Sigmoid colon (tissue), 7 donors: Measurements from ENCODE around the gene PDE6B. TPM values are rescaled to one million over a fixed set of nuclear protein-coding genes. Genes with fewer than 3 reads are reported as not detected.

Experiments
- DNase-seq: peaks from one replicate; pipeline ENCODE4 v3.0.0-alpha.2; 2019
- H3K27ac ChIP-seq, 4 donors: fragments of 200-600 bp; sonication (generic); one replicate each; pipeline ENCODE4 v1.5.1; 2016 to 2019; ENCODE audit warnings: mild to moderate bottlenecking in 1 of 4
- H3K27me3 ChIP-seq, 3 donors: fragments of 200-600 bp; sonication (generic); one replicate each; pipeline ENCODE4 v1.5.1; 2019; ENCODE audit warnings: mild to moderate bottlenecking in 1 of 3
- H3K36me3 ChIP-seq, 4 donors: fragments of 200-600 bp; sonication (generic); one replicate each; pipeline ENCODE4 v1.5.1; 2016 to 2019
- H3K4me1 ChIP-seq, 4 donors: fragments of 200-600 bp; sonication (generic); one replicate each; pipeline ENCODE4 v1.5.1; 2017 to 2019
- H3K4me3 ChIP-seq, 4 donors: fragments of 200-600 bp; sonication (generic); one replicate each; pipeline ENCODE4 v1.5.1; 2017 to 2019; ENCODE audit warnings: mild to moderate bottlenecking in 2 of 4, moderate library complexity in 1 of 4
- H3K9me3 ChIP-seq, 4 donors: fragments of 200-600 bp in 3 of 4; sonication (generic) in 3 of 4; one replicate each; pipeline versions ENCODE4 v1.5.1 to v1.6.1; 2013 to 2019
- EP300 ChIP-seq, 4 donors: sonication (generic); formaldehyde crosslinking; IDR thresholded peaks; one replicate each; pipeline ENCODE4 v1.6.1; 2017; ENCODE audit warnings: antibody characterized with exemption in 4 of 4
- POLR2A ChIP-seq, 2 donors: fragments of 450-650 bp; IDR thresholded peaks; one replicate each; pipeline ENCODE4 v1.6.1; 2016; ENCODE audit warnings: antibody characterized with exemption in 2 of 2, mild to moderate bottlenecking in 2 of 2, moderate library complexity in 2 of 2
- POLR2AphosphoS5 ChIP-seq, 4 donors: sonication (generic); formaldehyde crosslinking; IDR thresholded peaks; one replicate each; pipeline ENCODE4 v1.6.1; 2017; ENCODE audit warnings: antibody characterized with exemption in 4 of 4
- WGBS, 2 donors: extraction: QIAGEN DNeasy Blood & Tissue Kit; methylation state at CpG; one replicate each; pipeline ENCODE4 v1.1.7; 2013; 5-methylcytosine and 5-hydroxymethylcytosine counted together
- intact Hi-C: fragments of 100-400 bp; cut with DNase I; formaldehyde crosslinking; loops from one replicate; pipeline ENCODE4 v1.15.1; 2023
- polyA plus RNA-seq, 3 donors: library from polyadenylated mRNA; stranded (reverse); fragments of 200-250 nt; gene quantifications; one replicate each; pipeline ENCODE4 v1.2.3, GENCODE V29; 2013
- total RNA-seq, 4 donors: library from RNA; depleted of rRNA; stranded (reverse); fragments of >200 nt; gene quantifications; one replicate each; pipeline ENCODE4 v1.1.0, GENCODE V29; 2016
- TF ChIP-seq, protein P1 (sequence below), 4 experiments: fragments of 450-650 bp in 3 of 4; fragments of 200-600 bp in 1 of 4; IDR thresholded peaks; one replicate each; pipeline ENCODE4 v1.5.1; 2016 to 2019; ENCODE audit warnings: antibody characterized with exemption in 4 of 4, mild to moderate bottlenecking in 3 of 4, moderate library complexity in 2 of 4
- donor health status: healthy with polysubstance abuse.
- donor health status: Bipolar disorder and iron deficiency.
- donor health status: healthy.

The PDE6B gene
- total and polyA plus RNA-seq, 7 donors = under 0.01 to 5.4 (median 1.5) TPM; not detected in 1

DNA sequence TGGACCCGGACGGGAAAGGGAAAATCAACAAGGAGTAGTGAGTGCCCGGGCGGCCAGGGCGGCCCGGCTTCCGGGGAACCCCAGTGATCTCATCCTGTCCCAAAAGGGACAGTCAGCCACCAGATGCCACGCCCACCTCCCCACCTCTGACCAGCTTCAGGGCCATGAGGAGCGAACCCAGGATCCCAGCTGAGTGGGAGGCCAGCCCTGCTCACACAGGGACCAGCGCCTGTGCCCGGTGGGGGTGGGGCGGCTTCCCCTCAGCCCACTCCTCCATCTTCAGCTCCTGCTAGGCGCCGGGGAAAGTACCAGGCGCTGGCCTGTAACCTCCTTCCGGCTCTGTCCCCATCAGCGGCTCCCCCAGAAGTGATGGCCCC lies 55.2 kb downstream of the PDE6B start:
- peaks cover 8 to 55% (median 33%) of the 10 kb centered on the region in 3 donors for H3K27me3 ChIP-seq
- TF ChIP-seq POLR2AphosphoS5 (IDR thresholded peaks at IDR 0.05) (no peak), POLR2A (IDR thresholded peaks at IDR 0.05) (no peak), EP300 (IDR thresholded peaks at IDR 0.05) (no peak)
- TF ChIP-seq, protein P1, sequence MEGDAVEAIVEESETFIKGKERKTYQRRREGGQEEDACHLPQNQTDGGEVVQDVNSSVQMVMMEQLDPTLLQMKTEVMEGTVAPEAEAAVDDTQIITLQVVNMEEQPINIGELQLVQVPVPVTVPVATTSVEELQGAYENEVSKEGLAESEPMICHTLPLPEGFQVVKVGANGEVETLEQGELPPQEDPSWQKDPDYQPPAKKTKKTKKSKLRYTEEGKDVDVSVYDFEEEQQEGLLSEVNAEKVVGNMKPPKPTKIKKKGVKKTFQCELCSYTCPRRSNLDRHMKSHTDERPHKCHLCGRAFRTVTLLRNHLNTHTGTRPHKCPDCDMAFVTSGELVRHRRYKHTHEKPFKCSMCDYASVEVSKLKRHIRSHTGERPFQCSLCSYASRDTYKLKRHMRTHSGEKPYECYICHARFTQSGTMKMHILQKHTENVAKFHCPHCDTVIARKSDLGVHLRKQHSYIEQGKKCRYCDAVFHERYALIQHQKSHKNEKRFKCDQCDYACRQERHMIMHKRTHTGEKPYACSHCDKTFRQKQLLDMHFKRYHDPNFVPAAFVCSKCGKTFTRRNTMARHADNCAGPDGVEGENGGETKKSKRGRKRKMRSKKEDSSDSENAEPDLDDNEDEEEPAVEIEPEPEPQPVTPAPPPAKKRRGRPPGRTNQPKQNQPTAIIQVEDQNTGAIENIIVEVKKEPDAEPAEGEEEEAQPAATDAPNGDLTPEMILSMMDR (IDR thresholded peaks at IDR 0.05) = no peak
- peak; percentile 71 for DNase-seq
- H3K36me3 ChIP-seq = no peaks in the 10 kb centered on the region
- intact Hi-C loops = no loop called here
- WGBS, 2 donors = 72 to 82% methylated on average over 17 of the region's 17 CpGs
- no peaks in the 10 kb centered on the region for H3K9me3 ChIP-seq
- peaks cover 0 to 25% (median 11%) of the 10 kb centered on the region in 4 donors for H3K4me1 ChIP-seq
- H3K4me3 ChIP-seq = peak overlapping the region in 3 of 4 donors; percentile 35 to 56 (median 52)
- peak overlapping the region in 2 of 4 donors; percentile 35 to 47 for H3K27ac ChIP-seq

DNA sequence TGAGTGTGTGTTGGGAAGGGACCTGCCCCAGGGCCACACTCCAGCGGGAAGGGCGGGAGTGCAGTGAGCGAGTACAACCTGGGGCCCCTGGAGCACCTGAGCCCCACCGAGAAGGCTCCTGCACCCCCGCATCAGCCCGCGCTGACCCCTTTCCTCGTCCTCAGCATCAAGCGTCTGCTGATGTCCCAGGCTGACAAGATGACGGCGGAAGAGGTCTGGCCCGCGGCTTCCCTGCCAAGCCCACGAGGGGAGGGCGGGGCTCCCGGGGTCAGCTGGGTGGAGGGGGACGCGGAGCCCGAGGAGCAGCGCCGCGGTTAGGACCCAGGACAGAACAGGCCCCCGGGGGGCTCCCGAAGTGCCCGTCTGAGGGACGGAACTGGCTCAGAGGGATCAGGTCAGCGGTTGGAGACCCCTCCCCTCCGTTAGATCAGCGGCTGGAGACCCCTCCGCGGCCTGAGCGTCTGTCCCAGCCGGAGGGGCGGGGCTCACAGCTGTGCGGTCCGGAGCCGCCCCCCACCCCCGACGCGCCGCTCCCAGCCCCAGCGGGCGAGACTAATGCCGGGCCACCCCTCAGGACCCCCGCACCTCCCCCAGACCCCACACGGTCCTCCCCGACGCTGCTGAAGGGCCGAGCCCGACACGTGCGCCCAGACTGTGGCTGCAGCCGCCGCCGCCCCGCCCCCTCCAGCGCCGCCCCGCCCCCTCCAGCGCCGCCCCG lies 55.7 kb downstream of the PDE6B start:
- H3K27me3 ChIP-seq = peaks cover 8 to 55% (median 33%) of the 10 kb centered on the region in 3 donors
- DNase-seq = peak; percentile 89
- H3K4me3 ChIP-seq = peak overlapping the region; percentile 35 to 56 (median 44)
- TF ChIP-seq POLR2A (IDR thresholded peaks at IDR 0.05) = no peak
- no peak for TF ChIP-seq POLR2AphosphoS5 (IDR thresholded peaks at IDR 0.05)
- TF ChIP-seq, protein P1 (IDR thresholded peaks at IDR 0.05) = no peak
- no peak for TF ChIP-seq EP300 (IDR thresholded peaks at IDR 0.05)
- intact Hi-C loops = no loop called here
- peaks cover 0 to 20% (median 9%) of the 10 kb centered on the region in 4 donors for H3K4me1 ChIP-seq
- peak overlapping the region in 2 of 4 donors; percentile 35 to 47 for H3K27ac ChIP-seq
- WGBS, 2 donors = 27 to 28% methylated on average over 60 to 62 of the region's 62 CpGs
- no peaks in the 10 kb centered on the region for H3K9me3 ChIP-seq
- H3K36me3 ChIP-seq = no peaks in the 10 kb centered on the region

DNA sequence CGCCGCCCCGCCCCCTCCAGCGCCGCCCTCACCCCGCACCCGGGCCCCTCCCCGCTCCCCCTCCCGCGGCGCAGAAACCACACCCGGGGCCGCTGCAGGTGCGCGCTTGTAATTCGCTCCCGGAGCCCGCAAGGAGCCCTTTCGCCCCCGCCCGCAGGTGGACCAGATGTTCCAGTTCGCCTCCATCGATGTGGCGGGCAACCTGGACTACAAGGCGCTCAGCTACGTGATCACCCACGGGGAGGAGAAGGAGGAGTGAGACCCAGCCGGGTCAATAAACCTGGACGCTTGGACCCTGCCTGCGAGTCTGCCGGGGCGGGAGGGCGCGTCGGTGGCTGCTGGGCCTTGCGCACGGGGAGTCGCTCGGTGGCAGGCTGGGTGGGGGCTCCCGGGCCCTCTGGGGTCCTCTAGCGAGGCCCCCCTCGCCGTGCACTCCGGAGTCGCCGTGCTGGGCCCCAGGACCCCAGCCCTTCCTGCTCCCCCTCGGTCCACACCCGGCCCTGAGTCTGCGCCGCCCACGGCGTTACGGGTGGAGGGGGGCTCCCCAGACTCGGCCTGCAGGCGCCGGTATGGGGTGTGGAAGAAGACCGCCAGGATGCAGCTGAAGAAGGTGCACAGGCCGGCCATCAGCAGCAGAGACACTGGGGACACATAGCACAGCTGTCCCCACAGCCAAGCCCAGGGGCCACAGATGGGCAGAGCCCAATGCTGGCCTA lies 56.5 kb downstream of the PDE6B start:
- Histone ChIP-seq H3K27ac (no peak overlapping the region), H3K36me3 (no peaks in the 10 kb centered on the region), H3K4me1 (peaks cover 0 to 22% (median 9%) of the 10 kb centered on the region in 4 donors), H3K9me3 (no peaks in the 10 kb centered on the region), H3K4me3 (peak overlapping the region in 1 of 4 donors; percentile 22), H3K27me3 (peaks cover 8 to 55% (median 33%) of the 10 kb centered on the region in 3 donors)
- intact Hi-C loops = no loop called here
- 32 to 79% methylated on average over 58 of the region's 58 CpGs for WGBS, 2 donors
- DNase-seq = peak; percentile 77
- TF ChIP-seq EP300 (IDR thresholded peaks at IDR 0.05) (no peak), POLR2A (IDR thresholded peaks at IDR 0.05) (no peak), POLR2AphosphoS5 (IDR thresholded peaks at IDR 0.05) (no peak)
- TF ChIP-seq, protein P1 (IDR thresholded peaks at IDR 0.05) = no peak

DNA sequence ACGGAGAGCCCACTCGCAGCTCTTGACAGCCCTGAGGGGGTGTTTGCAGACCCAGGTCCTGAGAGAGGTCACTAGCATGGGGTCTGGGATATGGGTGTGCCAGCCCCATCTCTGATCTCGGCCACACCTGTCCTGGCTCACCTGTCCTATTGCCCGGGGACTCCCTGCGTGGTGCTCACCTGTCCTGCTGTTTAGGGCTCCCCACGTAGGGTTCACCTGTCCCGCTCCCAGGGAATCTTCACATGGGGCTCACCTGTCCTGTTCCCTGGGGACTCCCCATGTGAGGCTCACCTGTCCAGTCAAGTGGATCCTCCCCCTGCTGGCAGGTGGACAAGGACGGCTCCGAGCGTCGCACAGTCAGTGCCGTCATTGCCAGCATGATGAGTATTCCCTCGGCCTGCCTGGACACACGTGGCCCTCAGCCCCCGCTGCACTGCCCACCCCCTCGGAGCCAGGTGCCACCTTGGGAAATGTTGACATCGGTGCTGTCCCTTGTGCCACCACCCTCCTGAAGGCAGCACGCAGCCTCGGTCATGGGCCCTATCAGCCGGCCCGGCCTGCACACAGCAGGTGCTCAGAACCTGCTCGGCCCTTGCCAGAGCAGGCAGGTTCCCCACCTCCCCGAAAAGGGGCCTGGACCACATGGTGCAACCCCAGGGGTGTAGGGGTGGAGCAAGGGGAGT lies 57.3 kb downstream of the PDE6B start:
- TF ChIP-seq EP300 (IDR thresholded peaks at IDR 0.05) = no peak
- TF ChIP-seq POLR2AphosphoS5 (IDR thresholded peaks at IDR 0.05) = no peak
- TF ChIP-seq POLR2A (IDR thresholded peaks at IDR 0.05) = no peak
- Histone ChIP-seq H3K27me3 (peaks cover 8 to 55% (median 33%) of the 10 kb centered on the region in 3 donors), H3K4me3 (no peak overlapping the region), H3K9me3 (no peaks in the 10 kb centered on the region), H3K36me3 (no peaks in the 10 kb centered on the region), H3K4me1 (peaks cover 0 to 25% (median 9%) of the 10 kb centered on the region in 4 donors), H3K27ac (no peak overlapping the region)
- intact Hi-C loops = no loop called here
- peak; percentile 63 for DNase-seq
- WGBS, 2 donors = 33 to 87% methylated on average over 23 of the region's 23 CpGs
